Panc1 (cell line): ENCODE results near the gene TMEM175. TPM values are rescaled to one million over a fixed set of nuclear protein-coding genes. Genes with fewer than 3 reads are reported as not detected.

Experiments used
- ATAC-seq: fragments of 200-7000 bp; cut with Tn5 transposase; 2 replicates; pipeline ENCODE4 v1.9.1; 2020; ENCODE audit warnings: mild to moderate bottlenecking, moderate library complexity
- Bru-seq: library from RNA; stranded (reverse); fragments of 400-500 nt; gene quantifications from one replicate; lab custom pipeline; 2021; lab: Mats Ljungman, UMichigan
- BruChase-seq, 2 experiments: library from RNA; stranded (reverse); fragments of 400-500 nt; gene quantifications; one replicate each; lab custom pipeline; 2021; lab: Mats Ljungman, UMichigan
- BruUV-seq: library from RNA; stranded (reverse); fragments of 400-500 nt; replicated peaks from 2 replicates; lab custom pipeline; 2021; lab: Mats Ljungman, UMichigan
- CTCF ChIA-PET: fragments of 300-600 bp; sonication (Branson Sonifier 250); formaldehyde crosslinking; loops from one replicate; lab custom pipeline; 2022; ENCODE audit warnings: antibody characterized with exemption; lab: Charles Lee
- POLR2A ChIA-PET: fragments of 300-600 bp; sonication (Branson Sonifier 250); formaldehyde crosslinking; loops from one replicate; lab custom pipeline; 2022; ENCODE audit warnings: antibody characterized with exemption; lab: Charles Lee
- DNase-seq: peaks from one replicate; pipeline ENCODE4 v3.0.0-alpha.2; 2010; ENCODE audit warnings: low read depth, low spot score
- H3K27ac ChIP-seq: 2 replicates; pipeline ENCODE4 v1.5.1; 2011; ENCODE audit warnings: mild to moderate bottlenecking, low read length, inconsistent platforms
- H3K27me3 ChIP-seq: fragments of 200-500 bp; sonication (Bioruptor generic); 2 replicates; pipeline ENCODE4 v1.6.0; 2014; ENCODE audit warnings: low read length, inconsistent platforms; ENCODE audit not compliant: control insufficient read depth, insufficient read depth
- H3K36me3 ChIP-seq: fragments of 200-500 bp; sonication (Bioruptor generic); 2 replicates; pipeline ENCODE4 v1.5.1; 2014; ENCODE audit warnings: inconsistent platforms, mild to moderate bottlenecking, low read length, moderate library complexity; ENCODE audit not compliant: control insufficient read depth, insufficient read depth
- H3K4me1 ChIP-seq: 2 replicates; pipeline ENCODE4 v1.5.1; 2011; ENCODE audit warnings: inconsistent platforms, mild to moderate bottlenecking, low read length, moderate library complexity; ENCODE audit not compliant: control insufficient read depth, insufficient read depth
- H3K4me3 ChIP-seq, 2 experiments: 2 replicates each; pipeline ENCODE4 v1.5.1; 2011 to 2012; ENCODE audit warnings: low read depth in 2 of 2, low read length in 2 of 2, mild to moderate bottlenecking in 2 of 2, inconsistent platforms in 1 of 2, moderate library complexity in 1 of 2
- H3K9me3 ChIP-seq: fragments of 200-500 bp; sonication (Bioruptor generic); 2 replicates; pipeline ENCODE4 v1.5.1; 2014; ENCODE audit warnings: low read depth, mild to moderate bottlenecking, inconsistent platforms, low read length, moderate library complexity; ENCODE audit not compliant: control insufficient read depth, insufficient read depth
- POLR2AphosphoS5 ChIP-seq: IDR thresholded peaks from 2 replicates; pipeline ENCODE4 v1.6.1; 2012; ENCODE audit warnings: mild to moderate bottlenecking, low read depth, low read length, moderate library complexity
- SIN3A ChIP-seq: IDR thresholded peaks from 2 replicates; pipeline ENCODE4 v1.6.1; 2012; ENCODE audit warnings: low read depth, mild to moderate bottlenecking, low read length, moderate library complexity, borderline replicate concordance; ENCODE audit not compliant: insufficient read depth
- TCF7L2 ChIP-seq: IDR thresholded peaks from 2 replicates; pipeline ENCODE4 v1.6.1; 2011; ENCODE audit warnings: mild to moderate bottlenecking, low read depth, low read length, inconsistent platforms
- in situ Hi-C: cut with HindIII; loops from 2 replicates; pipeline ENCODE4 v1.10.0; 2016; ENCODE audit warnings: low sequenced_read_pairs, low pct_unique_long_range_greater_than_20kb
- intact Hi-C: fragments of 100-400 bp; cut with micrococcal nuclease; formaldehyde crosslinking; loops from one replicate; pipeline ENCODE4 v1.10.0; 2022; ENCODE audit not compliant: unreplicated experiment
- long read RNA-seq: library from polyadenylated mRNA; unstranded; transcript quantifications from one replicate; pipeline ENCODE4 v2.0.0, GENCODE V29; 2021; ENCODE audit not compliant: unreplicated experiment
- polyA plus RNA-seq: library from polyadenylated mRNA; unstranded; fragments of >200 nt; gene quantifications from one replicate; pipeline ENCODE4 v1.2.1, GENCODE V29; 2012; ENCODE audit warnings: missing spikeins; ENCODE audit not compliant: insufficient read length
- total RNA-seq: library from RNA; stranded (reverse); gene quantifications from one replicate; pipeline ENCODE4 v1.2.1, GENCODE V29; 2021; ENCODE audit not compliant: unreplicated experiment
- TF ChIP-seq, protein P1 (sequence below): fragments of 450-650 bp; IDR thresholded peaks from 2 replicates; pipeline ENCODE4 v1.5.1; 2017; ENCODE audit warnings: mild to moderate bottlenecking
- TF ChIP-seq, protein P2 (sequence below), 2 experiments: IDR thresholded peaks; 2 replicates each; pipeline ENCODE4 v1.6.1; 2011 to 2012; ENCODE audit warnings: low read depth in 2 of 2, control low read depth in 1 of 2, low read length in 1 of 2, mild to moderate bottlenecking in 1 of 2, moderate library complexity in 1 of 2; ENCODE audit not compliant: insufficient read depth in 1 of 2

Gene TMEM175, protein sequence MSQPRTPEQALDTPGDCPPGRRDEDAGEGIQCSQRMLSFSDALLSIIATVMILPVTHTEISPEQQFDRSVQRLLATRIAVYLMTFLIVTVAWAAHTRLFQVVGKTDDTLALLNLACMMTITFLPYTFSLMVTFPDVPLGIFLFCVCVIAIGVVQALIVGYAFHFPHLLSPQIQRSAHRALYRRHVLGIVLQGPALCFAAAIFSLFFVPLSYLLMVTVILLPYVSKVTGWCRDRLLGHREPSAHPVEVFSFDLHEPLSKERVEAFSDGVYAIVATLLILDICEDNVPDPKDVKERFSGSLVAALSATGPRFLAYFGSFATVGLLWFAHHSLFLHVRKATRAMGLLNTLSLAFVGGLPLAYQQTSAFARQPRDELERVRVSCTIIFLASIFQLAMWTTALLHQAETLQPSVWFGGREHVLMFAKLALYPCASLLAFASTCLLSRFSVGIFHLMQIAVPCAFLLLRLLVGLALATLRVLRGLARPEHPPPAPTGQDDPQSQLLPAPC
- total RNA-seq (21.8 TPM), Bru-seq, nascent RNA (percentile 45 among the genes with signal in this experiment), BruChase-seq, experiment 1, labeled RNA remaining after a 2-hour chase (percentile 49 among the genes with signal in this experiment), BruChase-seq, experiment 2, labeled RNA remaining after a 6-hour chase (percentile 54 among the genes with signal in this experiment)
- 32.5 TPM for polyA plus RNA-seq
- long read RNA-seq, transcript TMEM175-201 (11 exons, 1,860 nt), result major isoform, 7 of 35 reads
- long read RNA-seq, transcript TMEM175-202 (11 exons, 2,236 nt), result minor isoform, 6 of 35 reads
- long read RNA-seq, partial matches to known transcripts, result 4 of 35 reads
- long read RNA-seq, other reads (novel, unspliced or antisense), result 15 of 35 reads

DNA sequence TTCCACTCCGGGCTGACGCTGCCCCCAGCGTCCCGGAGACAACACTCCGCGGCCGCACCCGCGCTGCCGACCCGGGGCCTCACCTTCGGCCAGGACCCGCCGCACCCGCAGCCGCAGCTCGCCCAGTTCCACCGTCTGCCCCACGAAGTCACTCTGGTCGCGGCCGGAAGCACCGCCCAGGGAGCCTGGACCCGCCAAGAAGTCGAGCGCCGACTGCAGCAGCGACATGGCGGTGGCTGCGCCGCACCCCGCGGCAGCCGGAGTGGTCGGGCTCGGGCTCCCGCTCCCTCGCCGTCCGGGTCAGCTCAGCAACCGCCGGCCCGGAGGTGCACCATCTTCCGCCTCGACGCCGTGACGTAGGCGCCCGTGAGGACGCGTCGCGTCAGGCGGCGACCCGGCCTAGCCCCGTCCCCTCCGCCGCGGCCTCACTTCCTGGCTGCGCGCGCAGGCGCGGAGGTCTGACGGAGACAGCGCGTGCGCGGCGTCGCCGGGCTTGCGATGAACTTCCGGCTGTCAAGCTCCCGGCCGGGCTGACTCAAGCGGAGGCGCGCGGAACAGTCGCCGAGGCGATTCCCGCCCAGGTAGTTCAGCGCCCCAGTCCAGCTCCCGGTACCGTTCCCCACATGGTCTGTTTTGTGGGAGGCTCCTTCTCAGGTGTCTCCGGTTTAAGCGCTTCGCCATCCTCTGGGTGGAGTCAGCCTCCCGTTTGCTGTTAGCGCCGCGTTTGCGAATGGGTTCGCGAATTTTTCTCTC, at the start of gene TMEM175, which contains the start of gene GAK:
Gene TMEM175, plus strand, starts transcription at position 501 of the 753 bp plus-strand sequence. CDS start 15,280 bp downstream, outside the sequence.
Gene GAK, minus strand, starts transcription at position 357 of the 753 bp plus-strand sequence. Its CDS starts 129 bp downstream, at position 228.
- H3K4me1 ChIP-seq, result peaks cover 13% of the 10 kb centered on the region; the same call in 1 of the 2 replicates
- no peaks in the 10 kb centered on the region for H3K27me3 ChIP-seq
- peak within 1 kb of the TSS; percentile 82 for H3K27ac ChIP-seq
- in situ Hi-C loops (no loop called here), intact Hi-C loops (no loop called here)
- peak; percentile 99 for ATAC-seq
- ChIA-PET CTCF (no interaction called here), POLR2A (interaction anchor here (0.6 to 0.8 kb wide), 2 partner anchors 12 to 167 kb away, joined by 3 to 6 read pairs; no protein-coding TSS in a partner anchor)
- H3K36me3 ChIP-seq, result peaks cover 4% of the 10 kb centered on the region; the same call in 1 of the 2 replicates
- 0 out of 2 replicates have a peak, but pooled peaks have one; percentile 85 for TF ChIP-seq SIN3A
- TF ChIP-seq, protein P1, sequence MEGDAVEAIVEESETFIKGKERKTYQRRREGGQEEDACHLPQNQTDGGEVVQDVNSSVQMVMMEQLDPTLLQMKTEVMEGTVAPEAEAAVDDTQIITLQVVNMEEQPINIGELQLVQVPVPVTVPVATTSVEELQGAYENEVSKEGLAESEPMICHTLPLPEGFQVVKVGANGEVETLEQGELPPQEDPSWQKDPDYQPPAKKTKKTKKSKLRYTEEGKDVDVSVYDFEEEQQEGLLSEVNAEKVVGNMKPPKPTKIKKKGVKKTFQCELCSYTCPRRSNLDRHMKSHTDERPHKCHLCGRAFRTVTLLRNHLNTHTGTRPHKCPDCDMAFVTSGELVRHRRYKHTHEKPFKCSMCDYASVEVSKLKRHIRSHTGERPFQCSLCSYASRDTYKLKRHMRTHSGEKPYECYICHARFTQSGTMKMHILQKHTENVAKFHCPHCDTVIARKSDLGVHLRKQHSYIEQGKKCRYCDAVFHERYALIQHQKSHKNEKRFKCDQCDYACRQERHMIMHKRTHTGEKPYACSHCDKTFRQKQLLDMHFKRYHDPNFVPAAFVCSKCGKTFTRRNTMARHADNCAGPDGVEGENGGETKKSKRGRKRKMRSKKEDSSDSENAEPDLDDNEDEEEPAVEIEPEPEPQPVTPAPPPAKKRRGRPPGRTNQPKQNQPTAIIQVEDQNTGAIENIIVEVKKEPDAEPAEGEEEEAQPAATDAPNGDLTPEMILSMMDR, result no peak
- TF ChIP-seq POLR2AphosphoS5, result peak; percentile 70
- H3K9me3 ChIP-seq, result no peaks in the 10 kb centered on the region
- no TSS peak for BruUV-seq
- DNase-seq, result peak; percentile 74
- peak within 1 kb of the TSS; percentile 90 to 97 for H3K4me3 ChIP-seq

DNA sequence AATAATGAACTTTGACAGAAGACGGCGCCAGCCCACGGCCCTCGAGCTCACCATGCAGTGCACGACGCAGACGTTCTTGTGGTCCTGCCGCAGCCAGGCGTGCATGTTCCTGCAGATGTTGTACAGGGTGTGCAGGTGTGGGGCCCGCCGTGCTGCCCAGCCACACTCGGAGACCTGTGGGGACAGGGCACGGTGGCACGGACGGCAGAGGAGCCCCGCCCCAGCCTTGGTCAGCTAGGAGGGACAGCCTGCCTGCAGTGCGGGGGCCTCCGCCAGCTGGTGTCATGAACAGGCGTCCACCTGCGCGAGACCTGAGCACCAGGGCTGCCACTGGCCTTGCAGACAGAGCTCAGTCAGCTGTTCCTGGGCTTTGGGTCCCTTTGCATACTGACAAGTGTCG, 49.6 kb upstream of the TMEM175 start:
- CTCF ChIA-PET, result no interaction called here
- H3K27me3 ChIP-seq, result no peaks in the 10 kb centered on the region
- in situ Hi-C loops (no loop called here), intact Hi-C loops (no loop called here)
- ATAC-seq, result no peak
- H3K9me3 ChIP-seq, result no peaks in the 10 kb centered on the region
- POLR2A ChIA-PET, result no interaction called here
- TF ChIP-seq TCF7L2 (no peak), POLR2AphosphoS5 (no peak)
- TF ChIP-seq, protein P2, sequence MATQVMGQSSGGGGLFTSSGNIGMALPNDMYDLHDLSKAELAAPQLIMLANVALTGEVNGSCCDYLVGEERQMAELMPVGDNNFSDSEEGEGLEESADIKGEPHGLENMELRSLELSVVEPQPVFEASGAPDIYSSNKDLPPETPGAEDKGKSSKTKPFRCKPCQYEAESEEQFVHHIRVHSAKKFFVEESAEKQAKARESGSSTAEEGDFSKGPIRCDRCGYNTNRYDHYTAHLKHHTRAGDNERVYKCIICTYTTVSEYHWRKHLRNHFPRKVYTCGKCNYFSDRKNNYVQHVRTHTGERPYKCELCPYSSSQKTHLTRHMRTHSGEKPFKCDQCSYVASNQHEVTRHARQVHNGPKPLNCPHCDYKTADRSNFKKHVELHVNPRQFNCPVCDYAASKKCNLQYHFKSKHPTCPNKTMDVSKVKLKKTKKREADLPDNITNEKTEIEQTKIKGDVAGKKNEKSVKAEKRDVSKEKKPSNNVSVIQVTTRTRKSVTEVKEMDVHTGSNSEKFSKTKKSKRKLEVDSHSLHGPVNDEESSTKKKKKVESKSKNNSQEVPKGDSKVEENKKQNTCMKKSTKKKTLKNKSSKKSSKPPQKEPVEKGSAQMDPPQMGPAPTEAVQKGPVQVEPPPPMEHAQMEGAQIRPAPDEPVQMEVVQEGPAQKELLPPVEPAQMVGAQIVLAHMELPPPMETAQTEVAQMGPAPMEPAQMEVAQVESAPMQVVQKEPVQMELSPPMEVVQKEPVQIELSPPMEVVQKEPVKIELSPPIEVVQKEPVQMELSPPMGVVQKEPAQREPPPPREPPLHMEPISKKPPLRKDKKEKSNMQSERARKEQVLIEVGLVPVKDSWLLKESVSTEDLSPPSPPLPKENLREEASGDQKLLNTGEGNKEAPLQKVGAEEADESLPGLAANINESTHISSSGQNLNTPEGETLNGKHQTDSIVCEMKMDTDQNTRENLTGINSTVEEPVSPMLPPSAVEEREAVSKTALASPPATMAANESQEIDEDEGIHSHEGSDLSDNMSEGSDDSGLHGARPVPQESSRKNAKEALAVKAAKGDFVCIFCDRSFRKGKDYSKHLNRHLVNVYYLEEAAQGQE (IDR thresholded peaks at IDR 0.05; ENCODE audit: insufficient read depth in 1 of 2, low read depth in 2 of 2, low read length in 1 of 2), result no peak
- TF ChIP-seq, protein P1, result no peak
- DNase-seq, result no peak
- H3K4me3 ChIP-seq, result no peak overlapping the region
- no peak overlapping the region for H3K27ac ChIP-seq
- H3K4me1 ChIP-seq, result no peaks in the 10 kb centered on the region
- BruUV-seq, result no TSS peak
- H3K36me3 ChIP-seq, result no peaks in the 10 kb centered on the region
